ELF-1 (cell line): ENCODE measurements around the gene EAPP.
"Not testable (repeated sequence)": the region's sequence is repeated elsewhere in the genome, so short reads cannot be mapped to it uniquely, and the experiment has no call there.

ENCODE experiments used
- DNase-seq: peaks from one replicate; pipeline ENCODE4 v3.0.0-alpha.2; 2016; ENCODE audit warnings: low read depth, low spot score

EAPP gene

DNA sequence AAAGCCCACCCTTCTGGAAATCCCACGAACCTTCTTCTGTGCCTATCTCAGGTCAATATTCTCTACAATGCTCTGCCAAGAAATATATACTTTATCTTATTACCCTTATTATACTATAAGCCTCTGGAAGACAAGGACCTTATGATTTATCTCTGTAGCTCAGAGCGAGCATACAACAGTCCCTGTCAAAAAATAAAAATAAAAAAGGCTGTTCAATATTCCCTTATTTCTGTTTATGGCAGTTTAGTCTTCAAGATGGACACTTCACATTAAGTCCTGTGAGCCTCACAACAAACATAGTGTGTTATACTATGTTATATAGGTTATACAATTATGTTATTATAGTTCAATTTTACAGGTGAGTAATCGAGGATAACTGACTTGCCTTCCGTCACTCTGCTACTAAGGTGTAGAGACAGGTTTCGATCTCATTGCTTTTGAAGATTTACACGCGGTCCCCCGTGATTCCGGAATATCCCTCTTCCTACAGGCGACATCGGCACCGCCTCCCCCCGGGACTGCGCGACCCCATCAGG lies 562 bp downstream of the EAPP start:
- DNase-seq = no peak

DNA sequence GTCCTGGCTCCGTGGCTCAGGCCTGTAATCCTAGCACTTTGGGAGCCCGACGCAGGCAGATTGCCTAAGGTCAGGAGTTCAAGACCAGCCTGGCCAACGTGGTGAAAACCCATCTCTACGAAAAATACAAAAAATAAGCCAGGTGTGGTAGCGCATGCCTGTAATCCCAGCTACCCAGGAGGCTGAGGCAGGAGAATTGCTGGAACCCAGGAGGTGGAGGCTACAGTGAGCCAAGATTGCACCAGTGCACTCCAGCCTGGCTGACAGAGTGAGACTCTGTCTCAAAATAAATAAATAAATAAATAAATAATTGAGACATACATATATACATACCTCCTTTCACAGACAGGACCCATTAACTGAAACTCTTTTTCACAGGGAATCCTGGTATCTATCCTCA lies 1.4 kb downstream of the EAPP start:
- not testable (repeated sequence) for DNase-seq

DNA sequence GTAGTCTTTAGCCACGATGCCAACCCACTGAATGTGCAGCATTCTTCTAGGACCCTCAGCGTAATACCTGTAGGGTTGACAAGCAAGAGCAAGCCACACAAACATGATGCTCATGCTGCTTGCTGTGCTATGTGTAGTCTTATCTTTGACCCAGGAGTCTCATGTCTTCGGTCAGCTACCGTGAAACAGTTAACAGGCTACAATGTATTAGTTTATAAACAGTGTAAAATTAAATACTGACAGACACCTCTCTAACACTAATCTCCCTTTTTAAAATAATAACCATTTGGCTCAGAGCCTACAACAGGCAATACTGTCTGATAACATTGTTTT lies 1.9 kb downstream of the EAPP start:
- DNase-seq = no peak

- DNase-seq = peak; percentile 34
Observed at GRCh38 chr14:34536951-34537676, 2.4 kb downstream of the EAPP start.

GRCh38 chr14:34527591-34527990 lies 11.9 kb downstream of the EAPP start:
- DNase-seq = no peak

DNA sequence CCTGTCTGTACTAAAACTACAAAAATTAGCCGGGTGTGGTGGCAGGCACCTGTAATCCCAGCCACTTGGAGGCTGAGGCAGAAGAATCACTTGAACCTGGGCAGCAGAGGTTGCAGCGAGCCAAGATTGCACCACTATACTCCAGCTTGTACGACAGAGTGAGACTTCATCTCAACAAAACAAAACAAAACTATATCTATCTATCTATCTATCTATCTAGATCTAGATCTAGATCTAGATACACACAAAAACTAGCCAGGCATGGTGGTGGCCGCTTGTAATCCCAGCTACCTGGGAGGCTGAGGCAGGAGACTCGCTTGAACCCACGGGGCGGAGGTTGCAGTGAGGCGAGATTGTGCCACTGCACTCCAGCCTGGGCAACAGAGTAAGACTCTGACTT lies 15.3 kb downstream of the EAPP start:
- DNase-seq = not testable (repeated sequence)

GRCh38 chr14:34522496-34522895 lies 17.0 kb downstream of the EAPP start:
- no peak for DNase-seq

- not testable (repeated sequence) for DNase-seq
Observed at GRCh38 chr14:34521071-34521470, 18.4 kb downstream of the EAPP start.

DNA sequence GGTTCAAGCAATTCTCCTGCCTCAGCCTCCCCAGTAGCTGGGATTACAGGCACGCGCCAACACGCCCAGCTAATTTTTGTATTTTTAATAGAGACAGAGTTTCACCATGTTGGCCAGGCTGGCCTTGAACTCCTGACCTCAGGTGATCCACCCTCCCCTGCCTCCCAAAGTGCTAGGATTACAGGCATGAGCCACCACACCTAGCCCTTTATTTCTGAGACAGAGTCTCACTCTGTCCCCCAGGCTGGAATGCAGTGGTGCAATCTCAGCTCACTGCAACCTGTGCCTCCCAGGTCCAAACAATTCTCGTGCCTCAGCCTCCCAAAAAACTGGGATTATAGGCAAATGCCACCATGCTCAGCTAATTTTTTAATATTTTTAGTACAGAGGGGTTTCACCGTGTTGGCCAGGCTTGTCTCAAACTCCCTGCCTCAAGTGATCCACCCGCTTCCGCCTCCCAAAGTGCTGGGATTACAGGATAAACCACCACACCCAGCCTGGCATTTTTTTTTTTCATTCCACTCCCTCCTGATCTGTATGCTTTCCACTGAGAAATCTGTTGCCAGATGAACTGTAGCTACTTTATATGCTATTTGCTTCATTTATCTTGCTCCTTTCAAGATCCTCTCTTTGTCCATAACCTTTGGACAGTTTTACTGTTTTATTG lies 19.1 kb downstream of the EAPP start:
- DNase-seq = not testable (repeated sequence)

DNA sequence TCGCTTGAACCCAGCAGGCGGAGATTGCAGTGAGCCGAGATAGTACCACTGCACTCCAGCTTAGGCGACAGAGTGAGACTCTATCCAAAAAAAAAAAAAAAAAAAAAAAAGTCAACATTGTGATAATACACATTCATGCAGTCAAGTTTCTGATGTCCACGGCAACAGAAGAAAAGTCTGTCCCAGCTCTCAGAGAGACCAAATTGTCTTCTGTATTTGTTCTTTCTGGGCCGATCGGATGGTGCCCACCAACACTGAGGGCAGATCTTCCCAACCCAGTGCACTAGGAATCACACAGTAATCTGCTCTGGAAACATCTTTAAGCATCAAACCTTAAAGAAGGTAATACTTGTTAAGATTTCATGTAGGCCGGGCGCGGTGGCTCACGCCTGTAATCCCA lies 31.6 kb downstream of the EAPP start:
- DNase-seq = no peak

DNA sequence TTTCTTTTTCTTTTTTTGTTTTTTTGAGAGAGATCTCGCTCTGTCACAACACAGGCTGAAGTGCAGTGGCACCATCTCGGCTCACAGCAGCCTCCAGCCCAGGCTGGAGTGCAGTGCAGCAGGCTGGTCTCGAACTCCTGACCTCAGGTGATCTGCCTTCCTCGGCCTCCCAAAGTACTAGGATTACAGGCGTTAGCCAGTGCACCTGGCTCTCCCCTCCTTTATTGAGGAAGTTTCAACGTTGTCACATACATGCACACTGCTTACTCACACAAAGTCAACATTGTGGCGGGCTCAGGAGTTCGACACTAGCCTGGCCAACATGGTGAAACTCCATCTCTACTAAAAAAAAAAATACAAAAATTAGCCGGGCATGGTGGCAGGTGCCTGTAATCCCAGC lies 32.0 kb downstream of the EAPP start:
- no peak for DNase-seq

DNA sequence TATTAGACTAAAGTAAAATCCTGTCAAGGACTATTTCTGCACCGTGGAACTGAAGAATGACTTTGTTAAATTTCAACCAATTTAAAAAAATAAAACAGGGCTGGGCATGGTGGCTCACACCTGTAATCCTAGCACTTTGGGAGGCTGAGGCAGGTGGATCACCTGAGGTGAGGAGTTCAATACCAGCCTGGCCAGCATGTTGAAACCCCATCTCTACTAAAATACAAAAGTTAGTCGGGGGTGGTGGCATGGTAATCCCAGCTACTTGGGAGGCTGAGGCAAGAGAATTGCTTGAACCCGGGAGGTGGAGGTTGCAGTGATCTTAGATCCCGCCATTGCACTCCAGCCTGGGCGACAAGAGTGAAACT lies 34.4 kb downstream of the EAPP start:
- DNase-seq = not testable (repeated sequence)

- not testable (repeated sequence) for DNase-seq
Observed at GRCh38 chr14:34504027-34504426, 35.5 kb downstream of the EAPP start.

- no peak for DNase-seq
Observed at GRCh38 chr14:34502545-34503225, 36.8 kb downstream of the EAPP start.

GRCh38 chr14:34502001-34502400 lies 37.5 kb downstream of the EAPP start:
- no peak for DNase-seq

DNA sequence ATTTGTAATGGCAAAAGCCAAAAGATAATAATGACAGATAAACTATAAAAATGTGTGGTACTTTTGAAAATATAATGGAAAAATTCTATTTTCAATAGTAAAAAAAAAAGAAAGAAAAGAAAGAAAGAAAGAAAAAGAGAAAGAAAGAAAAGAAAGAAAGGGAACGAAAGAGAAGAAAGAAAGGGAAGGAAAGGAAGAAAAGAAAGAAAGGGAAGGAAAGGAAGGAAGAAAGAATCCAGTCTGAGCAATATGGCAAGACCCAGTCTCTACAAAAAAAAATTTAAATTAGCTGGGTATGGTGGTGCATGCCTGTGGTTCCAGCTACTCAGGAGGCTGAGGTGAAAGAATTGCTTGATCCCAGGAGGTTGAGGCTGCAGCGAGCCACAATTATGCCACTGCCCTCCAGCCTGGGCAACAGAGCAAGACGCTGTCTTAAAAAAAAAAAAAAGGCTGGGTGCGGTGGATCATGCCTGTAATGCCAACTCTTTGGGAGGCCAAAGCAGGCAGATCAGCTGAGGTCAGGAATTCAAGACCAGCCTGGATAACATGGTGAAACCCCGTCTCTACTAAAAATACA lies 38.4 kb downstream of the EAPP start:
- DNase-seq = no peak

GRCh38 chr14:34498684-34499412 lies 40.7 kb downstream of the EAPP start:
- DNase-seq = peak; percentile 34

GRCh38 chr14:34496679-34497513 lies 42.6 kb downstream of the EAPP start:
- peak; percentile 93 for DNase-seq

DNA sequence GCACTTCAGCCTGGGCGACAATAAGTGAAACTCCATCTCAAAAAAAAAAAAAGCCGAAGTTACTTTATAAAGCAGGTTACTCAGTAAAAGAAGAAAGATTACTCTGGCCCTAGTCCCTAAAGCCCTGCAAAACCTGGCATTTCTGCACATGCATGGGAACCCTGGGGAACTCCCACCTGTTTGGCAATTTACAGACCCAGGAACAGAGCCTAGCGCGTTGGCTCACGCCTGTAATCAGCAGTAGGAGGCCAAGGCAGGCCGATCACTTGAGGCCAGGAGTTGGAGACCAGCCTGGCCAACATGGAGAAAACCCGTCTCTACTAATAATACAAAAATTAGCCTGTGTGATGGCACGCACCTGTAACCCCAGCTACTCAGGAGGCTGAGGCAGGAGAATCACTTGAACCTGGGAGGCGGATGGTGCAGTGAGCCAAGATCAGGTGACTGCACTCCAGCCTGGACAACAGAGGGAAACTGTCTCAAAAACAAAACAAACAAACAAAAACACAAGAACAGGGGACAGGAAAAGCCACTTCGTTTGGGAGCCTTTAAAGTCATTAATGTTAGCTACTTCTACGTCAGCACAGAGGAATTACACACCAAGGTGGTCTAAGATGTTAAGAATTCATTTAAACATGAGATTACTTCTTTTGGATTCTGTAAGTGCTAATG lies 43.4 kb downstream of the EAPP start:
- DNase-seq = no peak

- DNase-seq = no peak
Observed at GRCh38 chr14:34489324-34489723, 50.2 kb downstream of the EAPP start.
